CD4-positive, alpha-beta T cell treated with Interleukin-2 at 100 ng/mL for 4 hours (primary cell): ENCODE results near the gene SELENBP1.
"Not testable (repeated sequence)": the region's sequence is repeated elsewhere in the genome, so short reads cannot be mapped to it uniquely, and the experiment has no call there.

Experiments used
- DNase-seq: peaks from one replicate; pipeline ENCODE4 v3.0.0-alpha.2; 2020; ENCODE audit warnings: low spot score

The SELENBP1 gene

GRCh38 chr1:151377150-151377884 is 4.8 kb upstream of the SELENBP1 start:
- no peak for DNase-seq

DNA sequence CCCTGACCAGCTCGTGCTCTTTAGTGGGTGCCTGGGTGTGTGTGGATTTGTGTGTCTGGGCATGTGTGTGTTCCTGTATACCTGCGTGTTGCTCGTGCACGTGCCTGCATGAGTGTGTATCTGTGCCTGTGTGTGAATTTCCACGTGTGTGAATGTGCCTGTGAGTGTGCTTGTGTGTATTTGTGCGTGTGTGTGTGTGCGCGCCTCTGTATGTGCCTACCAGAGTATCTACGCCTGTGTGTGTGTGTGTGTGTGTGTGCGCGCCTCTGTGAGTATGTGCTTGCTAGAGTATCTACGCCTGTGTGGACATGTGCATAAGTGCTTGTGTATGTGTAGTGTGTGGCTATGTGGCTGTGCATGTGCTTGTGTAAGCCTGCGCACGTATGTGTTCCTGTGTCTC is 691 bp upstream of the SELENBP1 start:
- no peak for DNase-seq

GRCh38 chr1:151371370-151372057 is 991 bp downstream of the SELENBP1 start:
- DNase-seq: no peak

GRCh38 chr1:151370211-151370911 is 2.1 kb downstream of the SELENBP1 start:
- DNase-seq: no peak

DNA sequence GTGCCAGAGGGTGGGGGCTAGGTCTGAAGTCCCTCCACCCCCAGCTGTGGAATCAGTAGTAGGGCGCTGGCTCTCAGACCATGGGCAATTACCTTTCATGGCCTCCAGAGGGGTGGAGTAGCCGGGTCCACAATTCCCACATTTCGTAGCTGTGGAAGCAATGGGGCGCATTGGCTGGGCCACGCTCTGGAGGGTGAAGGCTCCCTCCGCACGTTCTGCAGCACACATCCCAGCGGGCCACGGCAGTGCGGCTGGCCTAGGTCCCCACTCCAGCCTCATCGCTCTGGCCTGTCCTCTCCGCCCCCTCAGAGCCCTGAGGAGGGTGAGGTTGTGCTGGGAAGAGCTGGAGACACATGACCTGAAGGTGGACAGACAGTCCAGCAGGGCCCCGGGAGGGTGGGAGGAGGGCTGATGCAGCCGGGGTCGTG is 2.9 kb downstream of the SELENBP1 start:
- DNase-seq: no peak

- DNase-seq: no peak
Measured at GRCh38 chr1:151369302-151369610, 3.2 kb downstream of the SELENBP1 start.

- no peak for DNase-seq
Measured at GRCh38 chr1:151368393-151369301, 3.9 kb downstream of the SELENBP1 start.

DNA sequence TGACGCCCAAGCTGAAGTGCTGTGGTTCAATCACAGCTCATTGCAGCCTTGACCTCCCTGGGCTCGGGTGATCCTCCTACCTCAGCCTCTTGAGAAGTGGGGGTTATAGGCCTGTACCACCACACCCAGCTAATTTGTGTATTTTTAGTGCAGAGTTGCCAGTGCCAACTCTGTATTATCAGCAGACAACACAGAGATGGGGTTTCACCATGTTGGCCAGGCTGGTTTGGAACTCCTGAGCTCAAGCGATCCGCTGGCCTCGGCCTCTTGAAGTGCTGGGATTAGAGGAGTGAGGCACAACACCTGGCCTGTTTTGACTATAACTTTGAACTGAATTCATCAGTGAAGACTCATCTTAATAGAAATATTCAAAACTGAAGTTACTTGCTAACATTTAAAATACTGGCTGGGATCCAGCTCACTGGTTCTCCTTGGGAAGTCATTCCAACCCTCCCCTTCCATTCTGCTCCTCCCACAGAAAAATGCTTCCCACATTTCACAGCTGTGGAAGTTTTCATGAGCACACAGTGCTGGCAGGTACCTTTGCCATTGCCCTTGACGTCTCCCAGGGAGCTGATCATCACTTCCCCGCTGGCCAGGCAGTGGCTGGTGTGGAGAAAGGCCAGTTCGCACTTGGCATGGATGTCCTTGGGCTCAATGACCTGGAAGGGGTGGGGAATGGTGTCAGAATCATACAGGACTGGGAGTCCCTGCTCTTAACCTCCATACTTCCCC is 4.7 kb downstream of the SELENBP1 start:
- DNase-seq: no peak

DNA sequence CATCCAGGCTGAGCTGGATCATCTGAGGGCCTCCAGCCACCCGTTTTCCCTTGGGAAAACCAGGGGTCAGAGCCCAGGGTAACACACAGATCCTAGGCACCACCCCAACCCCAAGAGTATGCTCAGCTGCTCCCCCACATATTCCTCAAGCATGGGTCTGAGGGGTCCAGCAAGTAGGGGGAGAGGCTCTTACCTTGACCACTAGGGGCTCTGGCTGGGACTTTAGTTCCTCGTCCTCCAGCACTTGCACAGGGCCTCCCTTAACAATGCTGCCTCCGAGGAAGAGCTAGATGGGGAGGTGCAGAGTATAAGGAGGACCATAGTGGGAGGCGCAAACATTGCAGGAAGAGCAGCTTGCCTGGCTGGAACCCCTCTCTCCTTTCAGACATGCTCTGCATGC is 7.5 kb downstream of the SELENBP1 start:
- DNase-seq: no peak

DNA sequence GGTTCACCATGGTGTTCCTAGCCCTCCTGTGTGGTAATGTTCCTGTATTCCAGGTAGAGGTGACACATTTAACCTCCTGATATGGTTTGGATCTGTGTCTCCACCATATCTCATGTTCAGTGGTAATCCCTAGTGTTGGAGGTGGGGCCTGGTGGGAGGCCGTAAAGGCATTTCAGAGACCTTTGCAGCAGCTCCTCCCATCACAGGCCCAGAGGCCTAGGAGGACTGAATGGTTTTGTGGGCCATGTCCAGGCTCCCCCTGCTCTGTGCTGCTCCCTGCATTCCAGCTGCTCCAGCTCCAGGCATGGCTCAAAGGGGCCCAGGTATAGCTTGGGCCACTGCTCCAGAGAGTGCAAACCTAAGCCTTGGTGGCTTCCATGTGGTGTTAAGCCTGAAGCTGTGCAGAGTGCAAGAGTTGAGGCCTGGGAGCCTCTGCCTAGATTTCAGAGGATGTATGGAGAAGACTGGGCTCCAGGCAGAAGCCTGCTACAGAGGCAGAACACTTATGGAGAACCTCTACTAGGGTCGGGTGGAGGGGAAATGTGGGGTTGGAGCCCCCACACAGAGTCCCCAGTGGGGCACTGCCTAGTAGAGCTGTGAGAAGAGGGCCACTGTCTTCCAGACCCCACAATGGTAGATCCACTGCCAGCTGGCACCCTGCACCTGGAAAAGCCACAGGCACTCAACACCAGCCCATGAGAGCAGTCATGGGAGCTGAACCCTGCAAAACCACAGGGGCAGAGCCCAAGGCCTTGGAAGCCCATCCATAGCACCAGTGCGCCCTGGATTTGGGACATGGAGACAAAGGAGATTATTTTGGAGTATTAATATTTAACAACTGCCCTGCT is 10.0 kb downstream of the SELENBP1 start:
- DNase-seq: no peak

DNA sequence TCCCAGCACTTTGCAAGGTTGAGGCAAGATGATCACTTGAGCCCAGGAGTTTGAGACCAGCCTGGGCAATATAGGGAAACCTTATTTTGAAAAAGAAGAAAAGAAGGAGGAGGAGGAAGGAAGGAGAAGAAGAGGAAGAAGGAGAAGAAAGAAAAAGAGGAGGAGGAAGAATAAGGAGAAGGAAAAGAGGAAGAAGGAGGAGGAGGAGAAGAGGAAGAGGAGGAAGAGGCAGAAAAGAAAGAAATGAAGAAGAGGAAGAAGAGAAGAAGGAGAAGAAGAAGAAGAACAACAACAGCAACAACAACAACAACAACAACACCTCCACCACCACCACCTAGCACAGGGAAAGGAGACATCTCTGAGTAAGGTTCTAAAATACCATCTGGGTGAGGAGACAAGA is 10.6 kb downstream of the SELENBP1 start:
- no peak for DNase-seq

- no peak for DNase-seq
Measured at GRCh38 chr1:151356696-151357095, 15.8 kb downstream of the SELENBP1 start.

- DNase-seq: no peak
Measured at GRCh38 chr1:151352021-151352718, 20.3 kb downstream of the SELENBP1 start.

DNA sequence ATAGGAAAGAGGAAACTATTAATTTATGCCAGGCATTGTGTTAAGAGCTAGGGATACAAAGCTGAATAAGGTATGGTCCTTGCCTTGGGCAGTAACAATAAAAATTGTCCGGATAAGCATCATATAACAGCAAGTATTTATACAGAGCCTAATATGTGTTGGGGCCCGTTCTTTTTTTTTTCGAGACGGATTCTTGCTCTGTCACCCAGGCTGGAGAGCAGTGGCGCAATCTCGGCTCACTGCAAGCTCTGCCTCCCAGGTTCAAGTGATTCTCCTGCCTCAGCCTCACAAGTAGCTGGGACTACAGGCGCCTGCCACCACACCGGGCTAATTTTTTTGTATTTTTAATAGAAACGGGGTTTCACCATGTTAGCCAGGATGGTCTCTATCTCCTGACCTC is 22.2 kb downstream of the SELENBP1 start:
- DNase-seq: not testable (repeated sequence)

- DNase-seq: no peak
Measured at GRCh38 chr1:151347523-151348246, 24.8 kb downstream of the SELENBP1 start.

DNA sequence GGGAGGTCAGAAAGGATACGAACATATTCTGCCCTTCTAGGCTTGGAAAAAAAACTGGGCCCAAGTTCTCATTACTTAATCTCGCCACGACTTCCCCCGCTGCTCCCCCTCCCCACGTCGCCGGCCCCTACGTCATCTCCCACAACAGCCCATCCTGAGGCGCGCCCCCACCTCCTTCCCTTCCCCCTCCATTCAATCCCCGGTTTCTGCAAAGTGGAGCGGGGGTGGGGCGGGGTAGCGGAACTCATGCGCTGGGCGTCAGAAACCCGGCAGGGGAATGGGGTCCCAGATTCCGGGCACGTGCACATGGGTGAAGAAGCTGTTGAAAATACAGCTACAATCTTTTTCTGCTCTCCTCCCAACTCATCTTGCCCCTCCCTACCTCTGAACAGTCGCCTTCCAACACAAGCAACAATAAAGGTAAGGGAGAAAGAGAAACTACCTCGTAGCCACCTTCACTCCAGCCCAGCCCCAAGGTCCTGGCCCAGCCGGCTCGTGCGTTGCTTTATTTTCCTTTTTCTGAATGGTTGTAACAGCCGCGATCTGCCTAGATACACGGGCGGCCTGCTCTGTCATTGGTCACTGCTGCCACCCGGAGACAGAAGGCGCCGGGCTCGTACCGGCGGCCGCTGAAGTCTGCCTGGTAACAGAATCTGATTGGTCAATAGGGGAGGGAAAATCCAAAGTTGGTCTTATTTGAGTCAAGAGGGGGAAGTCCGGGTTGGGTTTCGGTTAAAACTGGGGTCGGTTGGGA is 25.6 kb downstream of the SELENBP1 start, which contains the start of gene RFX5:
TSS of gene RFX5 (minus strand) at position 484 of the 754 bp plus-strand sequence. CDS start 932 bp downstream, outside the sequence.
- DNase-seq: peak; percentile 98

DNA sequence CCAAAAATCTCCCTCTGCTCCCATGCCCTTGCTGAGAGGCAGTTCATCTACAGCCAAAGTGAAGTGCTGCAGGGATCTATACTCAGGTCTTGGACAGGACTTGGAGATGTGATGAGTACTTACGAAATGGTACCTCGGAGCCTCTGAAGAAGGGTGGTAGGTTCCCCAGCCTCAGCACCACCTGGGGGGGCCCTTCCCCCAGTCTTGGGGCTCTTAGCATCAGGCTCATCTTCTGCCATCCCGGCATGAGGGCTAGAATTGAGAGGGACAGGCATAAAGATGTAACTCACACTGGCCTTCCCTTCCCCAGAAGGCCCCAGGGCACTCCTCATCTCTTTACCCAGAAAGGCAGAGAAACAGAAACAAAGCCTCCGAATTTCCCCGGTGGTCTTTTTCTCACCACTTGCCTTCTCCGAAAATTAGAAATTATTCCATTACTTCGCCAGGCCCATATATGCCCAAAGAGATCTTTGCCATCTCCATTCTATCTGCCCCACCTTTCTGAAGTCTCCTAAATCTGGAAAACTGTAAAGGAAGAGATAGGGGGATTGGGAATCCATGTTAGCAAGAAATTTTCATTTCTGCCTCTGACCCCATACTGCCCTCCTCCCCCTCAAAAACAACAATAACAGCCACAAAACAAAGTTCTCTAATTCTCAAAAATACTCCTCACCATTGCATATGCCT is 26.3 kb downstream of the SELENBP1 start:
- no peak for DNase-seq

GRCh38 chr1:151344291-151344690 is 28.2 kb downstream of the SELENBP1 start:
- no peak for DNase-seq
